SK-N-SH treated with all-trans-retinoic acid at 6 μM for 48 hours (cell line): ENCODE data around the gene FES.
"Not testable (repeated sequence)": the region's sequence is repeated elsewhere in the genome, so short reads cannot be mapped to it uniquely, and the experiment has no call there.

Experiments
- ATAC-seq: fragments of 200-7000 bp; cut with Tn5 transposase; 3 replicates; pipeline ENCODE4 v1.9.1; 2020; ENCODE audit warnings: mild to moderate bottlenecking, moderate library complexity
- ARNTL ChIP-seq: fragments of 450-650 bp; formaldehyde crosslinking; IDR thresholded peaks from 2 replicates; pipeline ENCODE4 v1.5.0; 2020; ENCODE audit warnings: low read depth, mild to moderate bottlenecking, moderate library complexity, borderline replicate concordance
- BACH2 ChIP-seq: fragments of 250-450 bp; sonication (Bioruptor Pico); IDR thresholded peaks from 2 replicates; pipeline ENCODE4 v1.9.0; 2021; ENCODE audit warnings: mild to moderate bottlenecking, borderline replicate concordance
- CSDC2 ChIP-seq: fragments of 250-450 bp; sonication (Bioruptor Pico); IDR thresholded peaks from 2 replicates; pipeline ENCODE4 v1.5.0; 2020; ENCODE audit warnings: mild to moderate bottlenecking, moderate library complexity
- ESRRG ChIP-seq: fragments of 250-450 bp; sonication (Bioruptor Pico); IDR thresholded peaks from 2 replicates; pipeline ENCODE4 v1.6.1; 2021; ENCODE audit warnings: mild to moderate bottlenecking
- GLIS3 ChIP-seq: fragments of 250-450 bp; sonication (Bioruptor Pico); IDR thresholded peaks from 2 replicates; pipeline ENCODE4 v1.5.0; 2020; ENCODE audit warnings: mild to moderate bottlenecking, moderate library complexity
- ISL1 ChIP-seq: fragments of 250-450 bp; sonication (Bioruptor Pico); IDR thresholded peaks from 2 replicates; pipeline ENCODE4 v2.1.2; 2022; ENCODE audit warnings: mild to moderate bottlenecking, moderate library complexity
- OSR1 ChIP-seq: fragments of 250-450 bp; sonication (Bioruptor Pico); IDR thresholded peaks from 2 replicates; pipeline ENCODE4 v1.8.0; 2022; ENCODE audit warnings: moderate library complexity, mild to moderate bottlenecking, inconsistent platforms
- PPARA ChIP-seq: fragments of 250-450 bp; sonication (Bioruptor Pico); IDR thresholded peaks from 2 replicates; pipeline ENCODE4 v1.5.0; 2020; ENCODE audit warnings: mild to moderate bottlenecking, borderline replicate concordance
- RARB ChIP-seq: fragments of 250-450 bp; sonication (Bioruptor Pico); IDR thresholded peaks from 2 replicates; pipeline ENCODE4 v1.8.0; 2021; ENCODE audit warnings: mild to moderate bottlenecking, moderate library complexity
- SNAI2 ChIP-seq: fragments of 250-450 bp; sonication (Bioruptor Pico); IDR thresholded peaks from 2 replicates; pipeline ENCODE4 v1.5.0; 2020; ENCODE audit warnings: mild to moderate bottlenecking, moderate library complexity
- TCF4 ChIP-seq: fragments of 250-450 bp; sonication (Bioruptor Pico); IDR thresholded peaks from 2 replicates; pipeline ENCODE4 v1.8.0; 2021; ENCODE audit warnings: mild to moderate bottlenecking, moderate library complexity, borderline replicate concordance
- ZC3H10 ChIP-seq: fragments of 250-450 bp; sonication (Bioruptor Pico); IDR thresholded peaks from 2 replicates; pipeline ENCODE4 v1.5.1; 2021; ENCODE audit warnings: mild to moderate bottlenecking, moderate library complexity
- ZFP30 ChIP-seq: fragments of 450-650 bp; formaldehyde crosslinking; IDR thresholded peaks from 2 replicates; pipeline ENCODE4 v1.5.0; 2022; ENCODE audit warnings: mild to moderate bottlenecking, moderate library complexity
- ZNF565 ChIP-seq: fragments of 450-650 bp; formaldehyde crosslinking; conservative IDR thresholded peaks from 2 replicates; pipeline ENCODE4 v1.5.0; 2020; ENCODE audit warnings: low read depth, mild to moderate bottlenecking, moderate library complexity
- ZNF70 ChIP-seq: fragments of 450-650 bp; formaldehyde crosslinking; IDR thresholded peaks from 2 replicates; pipeline ENCODE4 v1.5.0; 2020; ENCODE audit warnings: mild to moderate bottlenecking, moderate library complexity
- ZNF8 ChIP-seq: fragments of 450-650 bp; formaldehyde crosslinking; IDR thresholded peaks from 2 replicates; pipeline ENCODE4 v1.5.0; 2020; ENCODE audit warnings: mild to moderate bottlenecking, moderate library complexity
- TF ChIP-seq, protein P1 (sequence below): fragments of 250-450 bp; sonication (Bioruptor Pico); IDR thresholded peaks from 2 replicates; pipeline ENCODE4 v1.5.1; 2021; ENCODE audit warnings: mild to moderate bottlenecking, moderate library complexity
- TF ChIP-seq, protein P2 (sequence below): fragments of 250-450 bp; sonication (Bioruptor Pico); IDR thresholded peaks from 2 replicates; pipeline ENCODE4 v1.5.0; 2020; ENCODE audit warnings: mild to moderate bottlenecking, moderate library complexity
- TF ChIP-seq, protein P3 (sequence below): fragments of 250-450 bp; sonication (Bioruptor Pico); IDR thresholded peaks from 2 replicates; pipeline ENCODE4 v1.5.1; 2020; ENCODE audit warnings: low read depth, mild to moderate bottlenecking, moderate library complexity
- TF ChIP-seq, protein P4 (sequence below): fragments of 250-450 bp; sonication (Bioruptor Pico); IDR thresholded peaks from 2 replicates; pipeline ENCODE4 v1.8.0; 2020; ENCODE audit warnings: mild to moderate bottlenecking, moderate library complexity, borderline replicate concordance

The FES gene

DNA sequence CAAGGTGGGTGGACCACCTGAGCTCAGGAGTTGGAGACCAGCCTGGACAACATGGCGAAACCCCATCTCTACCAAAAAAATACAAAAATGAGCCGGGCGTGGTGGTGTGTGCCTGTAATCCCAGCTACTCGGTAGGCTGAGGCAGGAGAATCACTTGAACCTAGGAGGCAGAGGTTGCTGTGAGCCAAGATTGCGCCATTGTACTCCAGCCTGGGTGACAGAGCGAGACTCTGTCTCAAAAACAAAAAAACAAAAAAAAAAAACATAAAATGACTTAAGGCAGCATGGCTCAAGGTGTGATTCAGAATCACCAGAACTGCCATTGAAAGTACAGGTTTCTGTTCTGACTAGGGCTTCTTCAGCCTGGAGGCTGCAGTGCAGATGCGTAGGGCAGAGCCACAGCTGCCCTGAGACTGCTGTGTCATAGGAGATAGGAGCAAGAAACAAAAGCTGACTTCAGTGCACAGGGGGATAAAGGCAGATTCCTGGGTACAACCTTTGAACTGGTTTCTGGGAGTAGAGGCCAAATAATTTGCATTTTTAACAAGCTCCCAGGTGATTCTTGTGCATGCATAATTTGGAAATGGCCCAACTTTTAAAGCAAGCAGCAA, 38.5 kb downstream of the FES start:
- not testable (repeated sequence) for ATAC-seq

DNA sequence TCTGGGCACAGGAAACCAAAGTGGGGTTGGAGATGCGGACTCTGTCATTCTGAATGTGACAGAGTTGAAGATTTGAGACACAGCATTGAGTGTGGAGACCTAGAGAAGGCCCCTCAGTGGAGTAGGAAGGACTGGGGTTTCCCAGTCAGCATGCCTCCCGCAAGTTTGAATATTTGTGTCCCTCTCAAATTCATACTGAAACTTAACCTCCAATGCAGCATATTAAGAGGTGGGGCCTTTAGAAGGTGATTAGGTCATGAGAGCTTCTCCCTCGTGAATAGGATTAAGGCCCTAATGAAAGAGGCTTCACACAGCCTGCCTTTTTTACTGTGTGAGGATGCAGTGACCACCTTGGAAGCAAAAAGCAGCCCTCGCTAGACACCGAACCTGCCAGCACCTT, 40.1 kb downstream of the FES start:
- no peak for TF ChIP-seq ZNF70 (CRISPR knock-in tag)
- no peak for TF ChIP-seq RARB
- TF ChIP-seq ZNF8 (CRISPR knock-in tag): no peak
- TF ChIP-seq BACH2 (CRISPR knock-in tag): no peak
- no peak for TF ChIP-seq GLIS3 (CRISPR knock-in tag)
- TF ChIP-seq ZC3H10 (CRISPR knock-in tag): no peak
- TF ChIP-seq, protein P1, sequence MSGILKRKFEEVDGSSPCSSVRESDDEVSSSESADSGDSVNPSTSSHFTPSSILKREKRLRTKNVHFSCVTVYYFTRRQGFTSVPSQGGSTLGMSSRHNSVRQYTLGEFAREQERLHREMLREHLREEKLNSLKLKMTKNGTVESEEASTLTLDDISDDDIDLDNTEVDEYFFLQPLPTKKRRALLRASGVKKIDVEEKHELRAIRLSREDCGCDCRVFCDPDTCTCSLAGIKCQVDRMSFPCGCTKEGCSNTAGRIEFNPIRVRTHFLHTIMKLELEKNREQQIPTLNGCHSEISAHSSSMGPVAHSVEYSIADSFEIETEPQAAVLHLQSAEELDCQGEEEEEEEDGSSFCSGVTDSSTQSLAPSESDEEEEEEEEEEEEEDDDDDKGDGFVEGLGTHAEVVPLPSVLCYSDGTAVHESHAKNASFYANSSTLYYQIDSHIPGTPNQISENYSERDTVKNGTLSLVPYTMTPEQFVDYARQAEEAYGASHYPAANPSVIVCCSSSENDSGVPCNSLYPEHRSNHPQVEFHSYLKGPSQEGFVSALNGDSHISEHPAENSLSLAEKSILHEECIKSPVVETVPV (CRISPR knock-in tag): no peak
- TF ChIP-seq ZNF565 (CRISPR knock-in tag): no peak
- TF ChIP-seq, protein P2, sequence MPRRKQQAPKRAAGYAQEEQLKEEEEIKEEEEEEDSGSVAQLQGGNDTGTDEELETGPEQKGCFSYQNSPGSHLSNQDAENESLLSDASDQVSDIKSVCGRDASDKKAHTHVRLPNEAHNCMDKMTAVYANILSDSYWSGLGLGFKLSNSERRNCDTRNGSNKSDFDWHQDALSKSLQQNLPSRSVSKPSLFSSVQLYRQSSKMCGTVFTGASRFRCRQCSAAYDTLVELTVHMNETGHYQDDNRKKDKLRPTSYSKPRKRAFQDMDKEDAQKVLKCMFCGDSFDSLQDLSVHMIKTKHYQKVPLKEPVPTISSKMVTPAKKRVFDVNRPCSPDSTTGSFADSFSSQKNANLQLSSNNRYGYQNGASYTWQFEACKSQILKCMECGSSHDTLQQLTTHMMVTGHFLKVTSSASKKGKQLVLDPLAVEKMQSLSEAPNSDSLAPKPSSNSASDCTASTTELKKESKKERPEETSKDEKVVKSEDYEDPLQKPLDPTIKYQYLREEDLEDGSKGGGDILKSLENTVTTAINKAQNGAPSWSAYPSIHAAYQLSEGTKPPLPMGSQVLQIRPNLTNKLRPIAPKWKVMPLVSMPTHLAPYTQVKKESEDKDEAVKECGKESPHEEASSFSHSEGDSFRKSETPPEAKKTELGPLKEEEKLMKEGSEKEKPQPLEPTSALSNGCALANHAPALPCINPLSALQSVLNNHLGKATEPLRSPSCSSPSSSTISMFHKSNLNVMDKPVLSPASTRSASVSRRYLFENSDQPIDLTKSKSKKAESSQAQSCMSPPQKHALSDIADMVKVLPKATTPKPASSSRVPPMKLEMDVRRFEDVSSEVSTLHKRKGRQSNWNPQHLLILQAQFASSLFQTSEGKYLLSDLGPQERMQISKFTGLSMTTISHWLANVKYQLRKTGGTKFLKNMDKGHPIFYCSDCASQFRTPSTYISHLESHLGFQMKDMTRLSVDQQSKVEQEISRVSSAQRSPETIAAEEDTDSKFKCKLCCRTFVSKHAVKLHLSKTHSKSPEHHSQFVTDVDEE (CRISPR knock-in tag): no peak
- ATAC-seq: no peak

DNA sequence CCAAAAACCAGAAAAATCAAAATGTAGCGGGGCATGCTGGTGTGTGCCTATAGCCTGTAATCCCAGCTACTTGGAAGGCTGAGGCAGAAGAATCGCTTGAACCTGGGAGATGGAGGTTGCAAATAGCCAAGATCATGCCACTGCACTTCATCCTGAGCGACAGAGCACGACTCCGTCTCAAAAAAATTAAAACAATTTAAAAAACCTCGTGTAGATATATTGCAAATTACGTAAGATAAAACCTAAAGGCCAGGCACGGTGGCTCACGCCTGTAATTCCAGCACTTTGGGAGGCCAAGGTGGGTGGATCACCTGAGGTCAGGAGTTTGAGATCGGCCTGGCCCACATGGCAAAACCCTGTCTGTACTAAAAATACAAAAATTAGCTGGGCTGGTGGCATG, 42.5 kb downstream of the FES start:
- ATAC-seq: not testable (repeated sequence)

DNA sequence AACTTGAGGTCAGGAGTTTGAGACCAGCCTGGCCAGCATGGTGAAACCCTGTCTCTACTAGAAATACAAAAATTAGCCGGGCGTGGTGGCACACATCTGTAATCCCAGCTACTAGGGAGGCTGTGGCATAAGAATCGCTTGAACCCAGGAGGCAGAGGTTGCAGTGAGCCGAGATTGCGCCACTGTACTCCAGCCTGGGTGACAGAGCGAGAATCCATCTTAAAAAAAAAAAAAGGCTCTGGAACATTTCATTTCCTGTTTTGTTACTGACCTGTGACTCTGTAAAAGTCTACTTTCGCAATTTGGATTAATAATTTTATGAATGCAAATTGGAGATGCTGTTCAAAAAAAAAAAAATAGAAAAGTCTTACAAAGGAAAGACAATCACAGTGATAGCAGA, 43.8 kb downstream of the FES start:
- ATAC-seq: not testable (repeated sequence)

DNA sequence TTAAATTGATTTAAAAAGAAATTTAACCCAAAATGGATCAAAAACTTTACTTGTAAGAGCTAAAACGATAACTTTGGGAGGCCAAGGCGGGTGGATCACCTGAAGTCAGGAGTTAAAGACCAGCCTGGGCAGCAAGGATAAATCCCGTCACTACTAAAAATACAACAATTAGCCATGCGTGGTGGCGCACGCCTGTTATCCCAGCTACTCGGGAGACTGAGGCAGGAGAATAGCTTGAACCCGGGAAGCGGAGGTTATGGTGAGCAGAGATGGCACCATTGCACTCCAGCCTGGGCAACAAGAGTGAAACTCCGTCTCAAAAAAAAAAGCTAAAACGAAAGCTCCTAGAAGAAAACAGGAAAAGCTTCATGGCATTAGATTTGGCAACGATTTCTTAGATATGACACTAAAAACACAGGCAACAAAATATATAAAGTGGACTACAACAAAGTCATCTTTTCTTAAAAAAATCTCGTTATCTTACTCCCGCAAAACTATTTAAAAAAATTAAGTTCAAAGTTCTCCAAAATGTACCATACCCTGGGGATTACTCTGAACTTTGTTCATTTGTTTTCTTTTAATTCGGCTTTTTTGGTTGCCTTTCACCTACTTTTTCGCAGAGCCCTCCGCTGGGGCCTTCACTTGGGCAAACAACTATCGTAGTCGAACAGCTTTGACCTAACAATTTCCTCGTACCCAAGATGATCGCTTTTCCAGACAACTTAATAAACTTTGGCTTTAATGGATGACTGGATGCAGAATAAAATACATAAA, 45.1 kb downstream of the FES start:
- TF ChIP-seq ESRRG (CRISPR knock-in tag) (no peak), RARB (no peak), ZFP30 (CRISPR knock-in tag) (no peak), ZNF8 (CRISPR knock-in tag) (no peak), TCF4 (CRISPR knock-in tag) (no peak), SNAI2 (CRISPR knock-in tag) (no peak), OSR1 (CRISPR knock-in tag) (no peak), ZNF70 (CRISPR knock-in tag) (no peak)
- TF ChIP-seq, protein P1 (CRISPR knock-in tag): no peak
- ATAC-seq: no peak

DNA sequence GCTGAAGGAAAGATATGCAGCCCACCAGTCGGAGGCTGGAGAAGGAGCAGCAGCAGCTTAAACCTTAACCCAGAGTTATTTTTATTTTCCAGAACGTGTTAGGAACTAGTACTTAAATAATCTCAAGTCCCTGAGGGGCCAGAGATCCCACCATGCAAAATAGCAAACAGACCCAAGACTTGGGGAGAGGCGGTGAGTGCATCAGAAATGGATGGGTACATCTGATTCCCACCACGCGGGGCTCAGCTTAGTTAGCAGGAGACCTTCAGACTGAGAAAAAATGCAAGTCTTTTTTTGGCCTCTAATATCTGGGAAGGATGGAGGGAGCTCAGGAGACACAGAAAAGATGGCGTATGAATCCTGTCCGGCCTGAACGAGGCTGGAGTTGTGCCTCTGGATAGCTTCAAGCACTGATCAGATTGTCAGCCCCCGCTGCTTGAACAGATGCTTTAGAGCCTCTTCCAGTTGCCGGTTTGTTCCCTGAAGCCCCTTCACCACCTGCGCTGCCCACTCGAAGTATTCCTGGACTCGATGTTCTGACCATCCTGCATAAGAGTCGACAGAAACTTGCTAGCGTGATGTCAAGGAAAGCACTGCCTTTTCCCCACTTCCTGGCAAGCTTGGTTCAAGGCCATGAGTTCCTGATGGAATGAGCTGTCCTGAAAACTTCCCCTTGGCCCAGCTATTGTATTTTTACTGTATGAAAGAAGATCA, 46.7 kb downstream of the FES start:
- no peak for ATAC-seq
- TF ChIP-seq CSDC2 (no peak), RARB (no peak), PPARA (CRISPR knock-in tag) (no peak), BACH2 (CRISPR knock-in tag) (no peak), ARNTL (no peak), OSR1 (CRISPR knock-in tag) (no peak), ZNF565 (CRISPR knock-in tag) (no peak), ISL1 (CRISPR knock-in tag) (no peak), GLIS3 (CRISPR knock-in tag) (no peak)
- TF ChIP-seq, protein P3, sequence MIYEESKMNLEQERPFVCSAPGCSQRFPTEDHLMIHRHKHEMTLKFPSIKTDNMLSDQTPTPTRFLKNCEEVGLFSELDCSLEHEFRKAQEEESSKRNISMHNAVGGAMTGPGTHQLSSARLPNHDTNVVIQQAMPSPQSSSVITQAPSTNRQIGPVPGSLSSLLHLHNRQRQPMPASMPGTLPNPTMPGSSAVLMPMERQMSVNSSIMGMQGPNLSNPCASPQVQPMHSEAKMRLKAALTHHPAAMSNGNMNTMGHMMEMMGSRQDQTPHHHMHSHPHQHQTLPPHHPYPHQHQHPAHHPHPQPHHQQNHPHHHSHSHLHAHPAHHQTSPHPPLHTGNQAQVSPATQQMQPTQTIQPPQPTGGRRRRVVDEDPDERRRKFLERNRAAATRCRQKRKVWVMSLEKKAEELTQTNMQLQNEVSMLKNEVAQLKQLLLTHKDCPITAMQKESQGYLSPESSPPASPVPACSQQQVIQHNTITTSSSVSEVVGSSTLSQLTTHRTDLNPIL (CRISPR knock-in tag): no peak
- TF ChIP-seq, protein P4, sequence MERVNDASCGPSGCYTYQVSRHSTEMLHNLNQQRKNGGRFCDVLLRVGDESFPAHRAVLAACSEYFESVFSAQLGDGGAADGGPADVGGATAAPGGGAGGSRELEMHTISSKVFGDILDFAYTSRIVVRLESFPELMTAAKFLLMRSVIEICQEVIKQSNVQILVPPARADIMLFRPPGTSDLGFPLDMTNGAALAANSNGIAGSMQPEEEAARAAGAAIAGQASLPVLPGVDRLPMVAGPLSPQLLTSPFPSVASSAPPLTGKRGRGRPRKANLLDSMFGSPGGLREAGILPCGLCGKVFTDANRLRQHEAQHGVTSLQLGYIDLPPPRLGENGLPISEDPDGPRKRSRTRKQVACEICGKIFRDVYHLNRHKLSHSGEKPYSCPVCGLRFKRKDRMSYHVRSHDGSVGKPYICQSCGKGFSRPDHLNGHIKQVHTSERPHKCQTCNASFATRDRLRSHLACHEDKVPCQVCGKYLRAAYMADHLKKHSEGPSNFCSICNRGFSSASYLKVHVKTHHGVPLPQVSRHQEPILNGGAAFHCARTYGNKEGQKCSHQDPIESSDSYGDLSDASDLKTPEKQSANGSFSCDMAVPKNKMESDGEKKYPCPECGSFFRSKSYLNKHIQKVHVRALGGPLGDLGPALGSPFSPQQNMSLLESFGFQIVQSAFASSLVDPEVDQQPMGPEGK (CRISPR knock-in tag): no peak
